ENCODE data around the gene TTC12.

The TTC12 gene

DNA sequence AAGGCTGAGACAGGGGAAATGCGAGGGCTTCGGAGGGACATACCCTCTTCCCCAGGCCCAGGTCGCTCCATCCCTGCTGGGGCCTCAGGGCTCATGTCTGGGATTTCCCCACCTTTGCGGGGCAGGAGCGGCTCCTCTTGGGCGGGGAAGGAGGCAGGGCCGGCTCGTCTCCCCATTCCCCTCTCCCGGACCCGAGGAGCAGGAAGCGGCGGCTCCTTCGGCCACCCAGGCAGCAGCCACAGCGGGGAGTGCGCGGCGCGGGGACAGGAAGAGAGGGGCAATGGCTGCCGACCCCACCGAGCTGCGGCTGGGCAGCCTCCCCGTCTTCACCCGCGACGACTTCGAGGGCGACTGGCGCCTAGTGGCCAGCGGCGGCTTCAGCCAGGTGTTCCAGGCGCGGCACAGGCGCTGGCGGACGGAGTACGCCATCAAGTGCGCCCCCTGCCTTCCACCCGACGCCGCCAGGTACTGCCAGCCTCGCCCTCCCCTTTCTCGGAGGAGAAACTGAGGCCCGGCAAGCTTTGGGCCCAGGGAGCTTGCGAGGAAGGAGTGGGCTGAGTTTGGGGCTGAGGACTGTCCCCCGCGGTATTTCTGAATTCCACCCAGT lies 73.3 kb downstream of the TTC12 start, which contains the start of gene ANKK1:
Gene ANKK1, plus strand, starts transcription at position 175 of the 607 bp plus-strand sequence. Its CDS starts 106 bp downstream, at position 281.
- TF ChIP-seq GATA3 (IDR thresholded peaks at IDR 0.05; ENCODE audit: low read depth, low read length): no peak
- TF ChIP-seq GATA2 (IDR thresholded peaks at IDR 0.05; ENCODE audit: low read depth, low read length): no peak

DNA sequence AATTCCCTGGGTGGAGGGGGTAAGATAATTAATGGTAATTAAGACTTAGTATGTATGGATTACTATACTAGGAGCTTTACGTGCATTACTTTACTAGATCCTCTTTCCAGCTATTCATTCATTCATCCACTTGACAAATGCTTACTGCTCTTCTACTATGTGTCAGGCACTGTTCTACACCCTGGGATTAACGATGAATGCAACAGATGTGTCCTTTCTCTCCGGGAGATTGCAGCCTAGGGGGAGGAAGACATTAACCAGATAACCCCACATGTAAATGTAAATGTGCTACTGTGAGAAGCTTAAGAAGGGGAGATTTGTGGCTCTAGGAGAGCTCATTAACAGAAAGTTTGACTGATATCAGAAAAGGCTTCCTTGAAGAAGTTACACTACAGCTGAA lies 74.9 kb downstream of the TTC12 start:
- no peak for TF ChIP-seq GATA2 (IDR thresholded peaks at IDR 0.05; ENCODE audit: low read depth, low read length)
- TF ChIP-seq GATA3 (IDR thresholded peaks at IDR 0.05; ENCODE audit: low read depth, low read length): no peak

DNA sequence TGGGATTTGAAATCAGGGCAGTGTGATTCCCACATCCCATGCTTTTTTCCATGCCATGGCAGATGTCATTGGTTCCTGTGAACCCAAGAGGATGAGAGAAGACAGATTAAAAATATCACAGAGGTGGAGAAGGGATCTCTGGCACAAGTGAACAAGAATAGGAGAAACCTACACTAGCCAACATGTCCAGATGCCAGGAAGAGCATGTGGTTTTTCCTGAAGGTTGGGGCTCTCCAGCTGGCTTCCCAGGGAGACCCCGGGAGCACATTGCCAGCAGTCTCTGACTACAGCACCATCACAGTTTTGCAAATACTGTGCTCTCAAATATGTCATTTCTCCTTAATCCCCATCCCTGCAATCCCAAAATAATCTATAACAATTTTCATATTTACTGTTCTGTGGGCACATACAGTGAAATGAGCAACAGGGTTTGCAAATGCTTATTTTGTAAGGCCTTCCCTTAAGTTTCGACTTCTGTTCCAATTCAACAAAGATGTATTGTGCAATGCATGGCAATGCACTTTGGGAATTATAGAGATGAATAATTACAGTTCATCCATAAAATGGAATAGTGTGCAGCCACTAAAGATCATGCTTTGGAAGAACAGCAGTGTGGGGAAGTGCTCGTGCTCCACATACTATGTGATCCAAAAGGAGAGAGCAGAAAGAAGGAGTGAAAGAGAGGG lies 78.0 kb downstream of the TTC12 start:
- TF ChIP-seq GATA3 (IDR thresholded peaks at IDR 0.05; ENCODE audit: low read depth, low read length) (no peak), GATA2 (IDR thresholded peaks at IDR 0.05; ENCODE audit: low read depth, low read length) (no peak)

DNA sequence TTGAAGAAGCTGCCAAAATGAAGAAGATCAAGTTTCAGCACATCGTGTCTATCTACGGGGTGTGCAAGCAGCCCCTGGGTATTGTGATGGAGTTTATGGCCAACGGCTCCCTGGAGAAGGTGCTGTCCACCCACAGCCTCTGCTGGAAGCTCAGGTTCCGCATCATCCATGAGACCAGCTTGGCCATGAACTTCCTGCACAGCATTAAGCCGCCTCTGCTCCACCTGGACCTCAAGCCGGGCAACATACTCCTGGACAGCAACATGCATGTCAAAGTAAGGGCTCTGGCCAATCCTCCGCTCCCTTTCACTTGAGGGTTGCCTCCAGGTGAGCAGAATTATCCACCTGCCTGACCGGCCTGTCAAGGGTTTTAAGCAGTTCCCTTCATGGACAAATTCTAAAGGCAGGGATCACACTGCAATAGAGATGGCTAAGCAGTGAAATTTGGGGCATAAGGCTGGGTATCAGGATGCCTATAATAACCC lies 79.2 kb downstream of the TTC12 start:
- no peak for TF ChIP-seq GATA2 (IDR thresholded peaks at IDR 0.05; ENCODE audit: low read depth, low read length)
- TF ChIP-seq GATA3 (IDR thresholded peaks at IDR 0.05; ENCODE audit: low read depth, low read length): no peak

DNA sequence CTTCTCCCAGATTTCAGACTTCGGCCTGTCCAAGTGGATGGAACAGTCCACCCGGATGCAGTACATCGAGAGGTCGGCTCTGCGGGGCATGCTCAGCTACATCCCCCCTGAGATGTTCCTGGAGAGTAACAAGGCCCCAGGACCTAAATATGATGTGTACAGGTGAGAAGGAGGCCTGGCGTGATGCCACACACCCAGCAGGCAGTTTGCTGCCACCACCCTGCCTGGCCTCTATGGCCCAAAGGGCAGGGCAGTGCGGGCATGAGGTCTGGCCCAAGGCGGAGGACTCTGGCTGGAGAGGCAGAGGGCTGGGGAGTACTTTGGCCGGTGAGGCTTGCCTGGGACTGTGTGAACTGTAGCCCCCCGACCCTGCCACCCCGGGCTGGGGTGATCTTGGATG lies 80.5 kb downstream of the TTC12 start:
- TF ChIP-seq GATA2 (IDR thresholded peaks at IDR 0.05; ENCODE audit: low read depth, low read length): no peak
- no peak for TF ChIP-seq GATA3 (IDR thresholded peaks at IDR 0.05; ENCODE audit: low read depth, low read length)

DNA sequence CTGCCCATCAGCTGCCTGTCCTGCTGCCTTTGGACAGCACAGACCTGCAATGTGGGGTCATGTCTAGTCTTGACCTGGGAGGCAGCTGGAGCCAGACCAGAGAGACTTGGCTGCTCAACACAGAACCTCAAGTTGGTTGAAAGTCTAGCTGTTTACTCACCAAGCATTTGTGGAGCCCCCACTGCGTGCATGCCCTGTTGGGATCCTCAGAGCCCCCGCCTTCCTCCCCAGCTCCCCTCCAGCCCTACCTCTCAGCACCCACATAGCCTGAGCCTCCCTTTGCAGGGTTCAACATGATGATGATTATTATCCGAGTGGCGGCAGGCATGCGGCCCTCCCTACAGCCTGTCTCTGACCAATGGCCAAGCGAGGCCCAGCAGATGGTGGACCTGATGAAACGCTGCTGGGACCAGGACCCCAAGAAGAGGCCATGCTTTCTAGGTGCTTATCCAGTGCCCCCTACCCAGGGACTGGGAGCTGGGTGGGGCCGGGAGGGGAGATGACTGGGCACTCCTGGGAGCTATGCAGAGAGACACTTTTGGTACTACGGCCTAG lies 81.5 kb downstream of the TTC12 start:
- TF ChIP-seq GATA3 (IDR thresholded peaks at IDR 0.05; ENCODE audit: low read depth, low read length) (no peak), GATA2 (IDR thresholded peaks at IDR 0.05; ENCODE audit: low read depth, low read length) (no peak)

DNA sequence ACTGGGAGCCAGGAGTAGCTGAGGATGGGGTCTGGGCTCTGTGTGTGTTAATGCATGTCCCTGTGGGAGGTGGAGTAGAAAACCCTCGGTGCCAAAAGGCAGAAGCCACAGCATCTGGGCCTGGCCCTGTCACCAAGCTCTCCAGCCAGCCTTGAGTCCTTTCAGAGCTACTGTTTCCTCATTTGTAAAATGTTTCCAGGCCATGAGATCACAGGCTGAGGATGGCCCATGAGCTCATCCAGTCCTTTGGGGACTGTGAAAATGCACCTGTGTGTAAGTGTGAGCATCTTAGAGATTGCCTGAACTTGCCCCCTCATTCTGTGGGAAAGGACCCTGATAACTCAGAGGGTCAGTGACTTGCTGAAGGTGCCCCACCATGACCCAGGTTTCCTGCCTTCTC lies 82.3 kb downstream of the TTC12 start:
- TF ChIP-seq GATA2 (IDR thresholded peaks at IDR 0.05; ENCODE audit: low read depth, low read length): no peak
- no peak for TF ChIP-seq GATA3 (IDR thresholded peaks at IDR 0.05; ENCODE audit: low read depth, low read length)

DNA sequence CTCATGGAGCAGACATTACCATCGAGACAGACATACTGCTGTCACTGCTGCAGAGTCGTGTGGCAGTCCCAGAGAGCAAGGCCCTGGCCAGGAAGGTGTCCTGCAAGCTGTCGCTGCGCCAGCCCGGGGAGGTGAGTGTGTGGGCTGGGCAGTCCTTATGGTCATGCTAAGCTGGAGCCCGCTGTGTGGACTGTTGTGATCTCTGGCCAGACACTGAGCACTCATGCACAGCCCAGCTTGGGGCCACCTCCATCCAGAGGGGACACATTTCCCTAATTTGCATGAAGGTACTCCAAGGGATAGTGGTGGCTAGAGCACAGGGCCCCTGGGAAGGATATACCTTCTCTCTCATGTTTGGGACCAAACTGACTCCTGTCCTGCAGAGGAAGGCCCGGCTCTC lies 82.8 kb downstream of the TTC12 start:
- no peak for TF ChIP-seq GATA3 (IDR thresholded peaks at IDR 0.05; ENCODE audit: low read depth, low read length)
- TF ChIP-seq GATA2 (IDR thresholded peaks at IDR 0.05; ENCODE audit: low read depth, low read length): no peak

DNA sequence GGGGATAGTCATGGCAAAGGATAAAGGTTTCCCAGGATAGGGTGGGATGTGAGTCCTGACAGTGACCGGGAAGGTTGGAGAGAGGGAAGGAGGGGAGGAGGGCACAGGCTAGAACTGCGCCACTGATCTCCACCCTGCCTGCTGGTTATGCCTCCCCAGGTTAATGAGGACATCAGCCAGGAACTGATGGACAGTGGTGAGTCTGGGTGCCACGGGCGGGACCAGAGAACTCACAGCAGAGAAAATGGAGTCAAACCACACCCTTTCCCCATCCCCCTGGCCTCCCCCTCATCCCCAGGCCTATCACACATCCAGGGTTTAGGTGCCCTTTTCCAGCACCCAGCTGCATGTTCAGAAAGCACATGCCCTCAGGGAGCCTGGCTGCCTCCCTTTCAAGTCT lies 83.4 kb downstream of the TTC12 start:
- TF ChIP-seq GATA3 (IDR thresholded peaks at IDR 0.05; ENCODE audit: low read depth, low read length) (no peak), GATA2 (IDR thresholded peaks at IDR 0.05; ENCODE audit: low read depth, low read length) (no peak)

DNA sequence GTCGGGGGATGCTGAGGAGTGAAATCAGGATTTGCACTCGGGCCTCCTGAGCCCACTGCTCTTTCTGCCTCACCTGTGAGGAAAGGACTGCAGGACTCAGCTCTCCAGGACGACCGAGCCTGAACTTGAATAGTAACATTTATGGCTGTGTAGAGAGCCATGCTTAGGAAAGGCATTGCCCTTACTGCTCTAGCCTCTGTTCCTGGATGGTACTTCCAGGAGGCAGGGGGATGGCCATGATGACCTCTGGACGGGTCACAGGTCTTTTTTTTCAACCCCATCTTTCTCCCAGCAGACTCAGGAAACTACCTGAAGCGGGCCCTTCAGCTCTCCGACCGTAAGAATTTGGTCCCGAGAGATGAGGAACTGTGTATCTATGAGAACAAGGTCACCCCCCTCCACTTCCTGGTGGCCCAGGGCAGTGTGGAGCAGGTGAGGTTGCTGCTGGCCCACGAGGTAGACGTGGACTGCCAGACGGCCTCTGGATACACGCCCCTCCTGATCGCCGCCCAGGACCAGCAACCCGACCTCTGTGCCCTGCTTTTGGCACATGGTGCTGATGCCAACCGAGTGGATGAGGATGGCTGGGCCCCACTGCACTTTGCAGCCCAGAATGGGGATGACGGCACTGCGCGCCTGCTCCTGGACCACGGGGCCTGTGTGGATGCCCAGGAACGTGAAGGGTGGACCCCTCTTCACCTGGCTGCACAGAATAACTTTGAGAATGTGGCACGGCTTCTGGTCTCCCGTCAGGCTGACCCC lies 84.5 kb downstream of the TTC12 start:
- no peak for TF ChIP-seq GATA3 (IDR thresholded peaks at IDR 0.05; ENCODE audit: low read depth, low read length)
- TF ChIP-seq GATA2 (IDR thresholded peaks at IDR 0.05; ENCODE audit: low read depth, low read length): no peak

DNA sequence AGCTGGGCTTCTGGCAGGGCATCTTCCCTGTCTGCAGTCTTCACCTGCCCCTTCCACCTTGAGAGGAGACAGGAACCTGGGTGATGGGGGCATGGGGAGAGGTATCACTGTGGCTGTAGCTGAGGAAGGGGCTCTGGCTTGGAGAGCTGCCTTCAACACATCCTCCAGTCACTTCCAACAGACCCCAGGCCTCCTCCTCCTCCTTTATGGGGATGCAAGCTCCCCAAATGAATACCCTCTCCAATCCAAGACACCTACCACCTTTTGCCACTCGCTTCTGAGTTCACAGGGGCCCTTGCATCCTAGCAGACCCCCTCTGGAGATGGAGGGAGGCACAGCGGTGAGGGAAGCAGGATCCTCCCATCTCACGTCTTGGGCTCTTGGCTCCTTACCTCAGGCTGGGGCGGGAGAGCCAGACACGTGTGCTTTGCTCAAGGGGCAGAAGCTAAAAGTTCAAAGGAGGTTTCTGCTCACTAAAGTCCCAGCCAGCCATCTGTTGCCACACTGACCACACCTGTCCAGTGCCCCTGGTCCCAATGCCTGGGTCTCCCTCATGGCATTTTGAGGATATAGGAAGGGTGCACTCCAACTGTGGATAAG lies 86.3 kb downstream of the TTC12 start:
- TF ChIP-seq GATA3 (IDR thresholded peaks at IDR 0.05; ENCODE audit: low read depth, low read length): no peak
- no peak for TF ChIP-seq GATA2 (IDR thresholded peaks at IDR 0.05; ENCODE audit: low read depth, low read length)

DNA sequence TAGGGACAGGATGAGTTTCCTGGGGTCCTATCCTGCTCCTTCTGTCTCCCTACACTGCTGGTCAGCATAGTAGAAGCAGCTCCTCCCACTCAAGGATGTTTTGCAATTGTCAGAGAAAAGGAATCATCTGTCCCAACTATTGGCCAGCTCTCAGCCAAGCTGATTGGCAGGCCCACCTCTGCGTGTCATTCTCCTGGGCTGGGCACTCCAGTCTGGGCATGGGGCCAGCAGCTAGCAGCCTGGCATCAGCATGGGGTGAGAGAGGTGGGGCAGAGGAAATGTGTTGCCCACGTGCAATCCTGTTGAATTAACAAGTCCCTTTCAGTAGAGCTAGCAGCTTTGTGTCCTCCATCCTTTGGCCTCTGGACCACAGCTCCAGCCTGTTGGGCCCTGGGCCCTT lies 87.3 kb downstream of the TTC12 start:
- TF ChIP-seq GATA3 (IDR thresholded peaks at IDR 0.05; ENCODE audit: low read depth, low read length): no peak
- TF ChIP-seq GATA2 (IDR thresholded peaks at IDR 0.05; ENCODE audit: low read depth, low read length): no peak

DNA sequence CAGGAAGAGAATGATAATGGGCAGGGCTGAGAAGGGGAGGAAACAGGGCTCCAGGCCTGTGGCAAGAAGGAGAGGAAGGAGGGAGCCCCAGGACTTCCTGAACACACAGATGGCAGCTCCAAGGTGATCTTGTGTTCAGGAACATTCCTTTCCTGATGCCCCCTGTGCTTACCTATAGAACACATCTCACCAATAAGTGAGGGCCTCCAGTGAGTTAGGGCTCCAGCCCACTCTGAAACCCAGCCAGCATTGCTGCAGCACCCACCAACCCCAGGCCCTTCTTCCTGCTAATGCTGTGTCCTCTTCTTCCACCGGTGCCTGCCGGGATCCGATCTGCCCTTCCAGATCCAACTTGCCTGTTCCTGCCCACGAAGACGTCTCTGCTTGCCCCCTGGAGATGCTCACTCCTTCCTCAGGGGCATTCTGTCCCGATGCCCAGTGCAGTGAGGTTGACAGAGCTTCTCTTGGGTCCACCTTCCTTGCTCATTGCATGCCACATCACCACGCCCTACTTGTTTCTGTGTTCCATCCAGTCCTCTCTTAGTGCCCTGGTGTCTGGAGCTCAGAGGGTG lies 90.6 kb downstream of the TTC12 start:
- TF ChIP-seq GATA3 (IDR thresholded peaks at IDR 0.05; ENCODE audit: low read depth, low read length) (no peak), GATA2 (IDR thresholded peaks at IDR 0.05; ENCODE audit: low read depth, low read length) (no peak)

All from SH-SY5Y (cell line).